HCT116 (cell line): ENCODE results near the gene PPAT. TPM values are rescaled to one million over a fixed set of nuclear protein-coding genes. Genes with fewer than 3 reads are reported as not detected.

Experiments used
- ATAC-seq: fragments of 200-7000 bp; cut with Tn5 transposase; 2 replicates; pipeline ENCODE4 v1.9.1; 2020; ENCODE audit warnings: mild to moderate bottlenecking, moderate library complexity
- BruUV-seq: library from RNA; stranded (reverse); fragments of 400-500 nt; replicated peaks from 2 replicates; lab custom pipeline; 2021; lab: Mats Ljungman, UMichigan
- CTCF ChIA-PET: fragments of 300-600 bp; sonication (Branson Sonifier 250); formaldehyde crosslinking; loops from one replicate; lab custom pipeline; 2021; ENCODE audit warnings: antibody characterized with exemption; lab: Charles Lee
- POLR2A ChIA-PET: fragments of 300-600, 350-600 bp; sonication (Branson Sonifier 250); formaldehyde crosslinking; loops from one replicate; lab custom pipeline; 2021; ENCODE audit warnings: antibody characterized with exemption; lab: Charles Lee
- RAD21 ChIA-PET, 2 experiments: fragments of 300-600 bp; sonication (Branson Sonifier 250); formaldehyde crosslinking; loops; one replicate each; lab custom pipeline; 2023; ENCODE audit warnings: low total read pairs in 2 of 2; ENCODE audit not compliant: uncharacterized antibody in 2 of 2, unreplicated experiment in 2 of 2, low non-redundant PET in 1 of 2; lab: Charles Lee
- DNase-seq: peaks from one replicate; pipeline ENCODE4 v3.0.0-alpha.2; 2010; ENCODE audit warnings: low read depth, low spot score
- H2AFZ ChIP-seq: fragments of 200-600 bp; shearing (Covaris generic), sonication (generic); 2 replicates; pipeline ENCODE4 v1.6.1; 2017; ENCODE audit warnings: low read depth, mixed run types, mixed read lengths, antibody characterized with exemption, low read length; ENCODE audit not compliant: poor library complexity, severe bottlenecking
- H3K27ac ChIP-seq: 2 replicates; pipeline ENCODE4 v1.5.1; 2012; ENCODE audit warnings: low read depth, low read length
- H3K27me3 ChIP-seq: fragments of 200-600 bp; sonication (generic); 2 replicates; pipeline ENCODE4 v1.6.1; 2016; ENCODE audit warnings: mixed run types, low read length, mixed read lengths; ENCODE audit not compliant: insufficient read depth
- H3K36me3 ChIP-seq, 2 experiments: fragments of 200-500 bp in 1 of 2; fragments of 200-600 bp in 1 of 2; sonication (Bioruptor generic) in 1 of 2; sonication (generic) in 1 of 2; 2 replicates each; pipeline versions ENCODE4 v1.5.1 to v1.6.1; 2014 to 2016; ENCODE audit warnings: low read length in 2 of 2, inconsistent platforms in 1 of 2, mixed read lengths in 1 of 2, mixed run types in 1 of 2; ENCODE audit not compliant: insufficient read depth in 2 of 2, control insufficient read depth in 1 of 2
- H3K4me1 ChIP-seq, 2 experiments: fragments of 200-600 bp in 1 of 2; sonication (generic) in 1 of 2; 2 replicates each; pipeline versions ENCODE4 v1.5.1 to v1.6.1; 2012 to 2017; ENCODE audit warnings: low read length in 2 of 2, inconsistent platforms in 1 of 2, mild to moderate bottlenecking in 1 of 2, mixed read lengths in 1 of 2, mixed run types in 1 of 2, moderate library complexity in 1 of 2; ENCODE audit not compliant: insufficient read depth in 2 of 2, control insufficient read depth in 1 of 2
- H3K4me2 ChIP-seq: fragments of 200-600 bp; sonication (generic); 2 replicates; pipeline ENCODE4 v1.6.1; 2017; ENCODE audit warnings: mixed run types, low read length, mixed read lengths
- H3K4me3 ChIP-seq, 2 experiments: fragments of 200-600 bp in 1 of 2; sonication (generic) in 1 of 2; replicated peaks in 1 of 2; 2 replicates each; pipeline ENCODE4 v1.5.1; 2011 to 2016; ENCODE audit warnings: low read length in 2 of 2, control low read depth in 1 of 2, low read depth in 1 of 2, mild to moderate bottlenecking in 1 of 2, mixed read lengths in 1 of 2, mixed run types in 1 of 2
- H3K79me2 ChIP-seq: fragments of 200-600 bp; sonication (generic); 2 replicates; pipeline ENCODE4 v1.6.1; 2017; ENCODE audit warnings: mild to moderate bottlenecking, mixed run types, low read length, moderate library complexity, mixed read lengths; ENCODE audit not compliant: insufficient read depth
- H3K9ac ChIP-seq: fragments of 200-600 bp; sonication (generic); 2 replicates; pipeline ENCODE4 v1.6.1; 2016; ENCODE audit warnings: low read length, mixed read lengths
- H3K9me2 ChIP-seq: fragments of 200-600 bp; sonication (generic), shearing (Covaris generic); 2 replicates; pipeline ENCODE4 v1.6.1; 2017; ENCODE audit warnings: mixed run types, mild to moderate bottlenecking, moderate library complexity; ENCODE audit not compliant: insufficient read depth
- H3K9me3 ChIP-seq, 2 experiments: fragments of 200-500 bp in 1 of 2; fragments of 200-600 bp in 1 of 2; sonication (Bioruptor generic) in 1 of 2; sonication (generic) in 1 of 2; 2 replicates each; pipeline ENCODE4 v1.6.1; 2014 to 2017; ENCODE audit warnings: low read length in 2 of 2, mixed read lengths in 2 of 2, inconsistent platforms in 1 of 2, low read depth in 1 of 2, mild to moderate bottlenecking in 1 of 2, mixed run types in 1 of 2, moderate library complexity in 1 of 2; ENCODE audit not compliant: control insufficient read depth in 1 of 2, insufficient read depth in 1 of 2
- H4K20me1 ChIP-seq: fragments of 200-600 bp; sonication (generic), shearing (Covaris generic); 2 replicates; pipeline ENCODE4 v1.6.1; 2017; ENCODE audit warnings: mixed run types, mild to moderate bottlenecking, moderate library complexity; ENCODE audit not compliant: insufficient read depth
- CBX3 ChIP-seq: IDR thresholded peaks from 2 replicates; pipeline ENCODE4 v1.6.1; 2012; ENCODE audit warnings: low read depth
- EGR1 ChIP-seq: IDR thresholded peaks from 2 replicates; pipeline ENCODE4 v1.6.1; 2012; ENCODE audit warnings: low read depth
- EZH2 ChIP-seq: fragments of 200-600 bp; sonication (generic); IDR thresholded peaks from 2 replicates; pipeline ENCODE4 v1.6.1; 2017; ENCODE audit warnings: antibody characterized with exemption, mixed run types
- EZH2phosphoT487 ChIP-seq: fragments of 200-600 bp; IDR thresholded peaks from 2 replicates; pipeline ENCODE4 v1.6.1; 2018; ENCODE audit warnings: antibody characterized with exemption, borderline replicate concordance
- FOSL1 ChIP-seq: IDR thresholded peaks from 2 replicates; pipeline ENCODE4 v1.6.1; 2012; ENCODE audit warnings: low read depth
- POLR2A ChIP-seq: IDR thresholded peaks from 2 replicates; pipeline ENCODE4 v1.7.0; 2011; ENCODE audit warnings: borderline replicate concordance; ENCODE audit not compliant: insufficient read depth, insufficient read length; ENCODE audit errors: extremely low read depth
- POLR2AphosphoS5 ChIP-seq: IDR thresholded peaks from 2 replicates; pipeline ENCODE4 v1.6.1; 2011; ENCODE audit warnings: mild to moderate bottlenecking, low read depth, low read length, moderate library complexity
- SP1 ChIP-seq: IDR thresholded peaks from 2 replicates; pipeline ENCODE4 v1.6.1; 2012; ENCODE audit warnings: low read depth
- SRF ChIP-seq: IDR thresholded peaks from 2 replicates; pipeline ENCODE4 v1.6.1; 2012; ENCODE audit warnings: low read depth
- TCF7L2 ChIP-seq: IDR thresholded peaks from 2 replicates; pipeline ENCODE4 v1.7.0; 2011; ENCODE audit warnings: borderline replicate concordance, inconsistent platforms; ENCODE audit not compliant: insufficient read depth, insufficient read length; ENCODE audit errors: extremely low read depth
- ZFX ChIP-seq: fragments of 450-650 bp; IDR thresholded peaks from 2 replicates; pipeline ENCODE4 v1.6.1; 2017
- intact Hi-C: fragments of 100-400 bp; cut with micrococcal nuclease; formaldehyde crosslinking; loops from 2 replicates; pipeline ENCODE4 v1.10.0; 2022
- total RNA-seq: library from RNA; stranded (reverse); gene quantifications from one replicate; pipeline ENCODE4 v1.2.1, GENCODE V29; 2021; ENCODE audit not compliant: unreplicated experiment
- TF ChIP-seq, protein P1 (sequence below): IDR thresholded peaks from 2 replicates; pipeline ENCODE4 v1.6.1; 2012; ENCODE audit warnings: low read depth

Gene PPAT
- total RNA-seq, 1 experiment from 2014 or later = 78.6 TPM

GRCh38 chr4:56427179-56427578 is 8.2 kb downstream of the PPAT start:
- Histone ChIP-seq H3K27ac (no peak overlapping the region), H2AFZ (no peak overlapping the region), H3K4me3 (no peak overlapping the region), H3K4me2 (no peak overlapping the region), H3K36me3 (0 out of 4 replicates have a peak, but pooled peaks cover 0 to 4% of the 10 kb centered on the region in 2 experiments), H3K9me3 (no peaks in the 10 kb centered on the region), H3K4me1 (no peaks in the 10 kb centered on the region), H4K20me1 (peaks cover 78% of the 10 kb centered on the region), H3K9me2 (no peaks in the 10 kb centered on the region), H3K9ac (no peak overlapping the region), H3K27me3 (no peaks in the 10 kb centered on the region), H3K79me2 (peaks cover 100% of the 10 kb centered on the region)
- no peak for TF ChIP-seq CBX3
- TF ChIP-seq, protein P1, sequence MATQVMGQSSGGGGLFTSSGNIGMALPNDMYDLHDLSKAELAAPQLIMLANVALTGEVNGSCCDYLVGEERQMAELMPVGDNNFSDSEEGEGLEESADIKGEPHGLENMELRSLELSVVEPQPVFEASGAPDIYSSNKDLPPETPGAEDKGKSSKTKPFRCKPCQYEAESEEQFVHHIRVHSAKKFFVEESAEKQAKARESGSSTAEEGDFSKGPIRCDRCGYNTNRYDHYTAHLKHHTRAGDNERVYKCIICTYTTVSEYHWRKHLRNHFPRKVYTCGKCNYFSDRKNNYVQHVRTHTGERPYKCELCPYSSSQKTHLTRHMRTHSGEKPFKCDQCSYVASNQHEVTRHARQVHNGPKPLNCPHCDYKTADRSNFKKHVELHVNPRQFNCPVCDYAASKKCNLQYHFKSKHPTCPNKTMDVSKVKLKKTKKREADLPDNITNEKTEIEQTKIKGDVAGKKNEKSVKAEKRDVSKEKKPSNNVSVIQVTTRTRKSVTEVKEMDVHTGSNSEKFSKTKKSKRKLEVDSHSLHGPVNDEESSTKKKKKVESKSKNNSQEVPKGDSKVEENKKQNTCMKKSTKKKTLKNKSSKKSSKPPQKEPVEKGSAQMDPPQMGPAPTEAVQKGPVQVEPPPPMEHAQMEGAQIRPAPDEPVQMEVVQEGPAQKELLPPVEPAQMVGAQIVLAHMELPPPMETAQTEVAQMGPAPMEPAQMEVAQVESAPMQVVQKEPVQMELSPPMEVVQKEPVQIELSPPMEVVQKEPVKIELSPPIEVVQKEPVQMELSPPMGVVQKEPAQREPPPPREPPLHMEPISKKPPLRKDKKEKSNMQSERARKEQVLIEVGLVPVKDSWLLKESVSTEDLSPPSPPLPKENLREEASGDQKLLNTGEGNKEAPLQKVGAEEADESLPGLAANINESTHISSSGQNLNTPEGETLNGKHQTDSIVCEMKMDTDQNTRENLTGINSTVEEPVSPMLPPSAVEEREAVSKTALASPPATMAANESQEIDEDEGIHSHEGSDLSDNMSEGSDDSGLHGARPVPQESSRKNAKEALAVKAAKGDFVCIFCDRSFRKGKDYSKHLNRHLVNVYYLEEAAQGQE = no peak
- no peak for TF ChIP-seq POLR2AphosphoS5
- TF ChIP-seq POLR2A = no peak
- no peak for TF ChIP-seq EZH2
- no peak for TF ChIP-seq SRF
- no peak for TF ChIP-seq EZH2phosphoT487
- no peak for TF ChIP-seq FOSL1
- TF ChIP-seq EGR1 = no peak
- TF ChIP-seq ZFX = no peak
- TF ChIP-seq TCF7L2 = no peak
- no peak for TF ChIP-seq SP1
- ChIA-PET POLR2A (no interaction called here), RAD21 (no interaction called here), CTCF (no interaction called here)
- no peak for DNase-seq
- ATAC-seq = no peak
- intact Hi-C loops = loop anchor here (5.0 kb wide), 1 partner anchor 375 kb away; no protein-coding TSS in a partner anchor
- BruUV-seq = no TSS peak
